ENCODE results near the gene UBALD2.

Gene UBALD2

DNA sequence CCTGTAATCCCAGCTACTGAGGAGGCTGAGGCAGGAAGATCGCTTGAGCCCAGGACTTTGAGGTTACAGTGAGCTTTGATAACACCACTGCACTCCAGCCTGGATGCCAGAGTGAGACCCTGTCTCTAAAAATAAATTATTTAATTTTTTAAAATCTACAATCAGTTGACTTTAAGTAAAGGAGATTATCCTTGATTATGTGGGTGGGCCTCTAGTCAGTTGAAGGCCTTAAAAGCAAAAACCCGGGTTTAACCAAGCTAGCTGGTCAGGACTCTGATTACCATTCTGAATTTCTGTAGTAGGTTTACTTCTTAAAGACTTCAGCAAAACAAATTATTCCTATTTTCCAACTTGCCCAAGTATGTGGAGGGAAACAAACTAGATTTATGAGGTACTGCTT lies 29.3 kb upstream of the UBALD2 start:
- TF ChIP-seq, protein P1, sequence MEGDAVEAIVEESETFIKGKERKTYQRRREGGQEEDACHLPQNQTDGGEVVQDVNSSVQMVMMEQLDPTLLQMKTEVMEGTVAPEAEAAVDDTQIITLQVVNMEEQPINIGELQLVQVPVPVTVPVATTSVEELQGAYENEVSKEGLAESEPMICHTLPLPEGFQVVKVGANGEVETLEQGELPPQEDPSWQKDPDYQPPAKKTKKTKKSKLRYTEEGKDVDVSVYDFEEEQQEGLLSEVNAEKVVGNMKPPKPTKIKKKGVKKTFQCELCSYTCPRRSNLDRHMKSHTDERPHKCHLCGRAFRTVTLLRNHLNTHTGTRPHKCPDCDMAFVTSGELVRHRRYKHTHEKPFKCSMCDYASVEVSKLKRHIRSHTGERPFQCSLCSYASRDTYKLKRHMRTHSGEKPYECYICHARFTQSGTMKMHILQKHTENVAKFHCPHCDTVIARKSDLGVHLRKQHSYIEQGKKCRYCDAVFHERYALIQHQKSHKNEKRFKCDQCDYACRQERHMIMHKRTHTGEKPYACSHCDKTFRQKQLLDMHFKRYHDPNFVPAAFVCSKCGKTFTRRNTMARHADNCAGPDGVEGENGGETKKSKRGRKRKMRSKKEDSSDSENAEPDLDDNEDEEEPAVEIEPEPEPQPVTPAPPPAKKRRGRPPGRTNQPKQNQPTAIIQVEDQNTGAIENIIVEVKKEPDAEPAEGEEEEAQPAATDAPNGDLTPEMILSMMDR (IDR thresholded peaks at IDR 0.05): no peak

DNA sequence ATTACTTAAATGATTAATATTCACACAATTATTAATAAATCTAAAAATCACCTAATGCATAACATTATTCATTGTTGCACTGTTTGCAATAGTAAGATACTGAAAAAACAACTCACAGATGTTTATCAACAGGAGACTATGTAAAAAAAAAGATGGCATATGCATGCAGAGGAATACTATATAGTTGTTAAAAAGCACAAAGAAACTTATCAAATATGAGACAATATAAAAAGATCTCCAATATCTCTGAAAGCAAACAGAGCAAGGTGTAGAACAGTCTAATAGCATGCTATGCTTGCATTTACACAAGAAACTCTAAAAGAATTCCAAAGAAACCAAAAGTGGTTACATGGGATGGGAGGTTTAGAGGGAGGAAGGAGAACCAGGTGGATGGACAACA lies 28.5 kb upstream of the UBALD2 start:
- TF ChIP-seq, protein P1 (IDR thresholded peaks at IDR 0.05): no peak

DNA sequence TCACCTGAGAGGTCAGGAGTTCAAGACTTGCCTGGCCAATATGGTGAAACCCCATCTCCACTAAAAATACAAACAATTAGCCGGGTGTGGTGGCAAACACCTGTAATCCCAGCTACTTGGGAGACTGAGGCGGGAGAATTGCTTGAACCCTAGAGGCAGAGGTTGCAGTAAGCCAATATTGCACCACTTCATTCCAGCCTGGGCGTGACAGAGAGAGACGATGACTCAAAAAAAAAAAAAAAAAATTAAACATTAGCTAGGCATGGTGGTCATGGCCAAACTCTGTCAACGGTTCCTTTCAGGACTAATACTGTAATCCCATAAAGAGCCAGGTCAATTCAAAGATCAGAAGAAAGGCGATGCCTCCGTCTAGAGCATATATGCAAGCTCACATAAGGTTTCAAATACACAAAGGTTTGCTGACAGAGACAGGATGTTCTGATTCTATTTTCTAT lies 27.3 kb upstream of the UBALD2 start:
- TF ChIP-seq, protein P1 (IDR thresholded peaks at IDR 0.05): no peak

DNA sequence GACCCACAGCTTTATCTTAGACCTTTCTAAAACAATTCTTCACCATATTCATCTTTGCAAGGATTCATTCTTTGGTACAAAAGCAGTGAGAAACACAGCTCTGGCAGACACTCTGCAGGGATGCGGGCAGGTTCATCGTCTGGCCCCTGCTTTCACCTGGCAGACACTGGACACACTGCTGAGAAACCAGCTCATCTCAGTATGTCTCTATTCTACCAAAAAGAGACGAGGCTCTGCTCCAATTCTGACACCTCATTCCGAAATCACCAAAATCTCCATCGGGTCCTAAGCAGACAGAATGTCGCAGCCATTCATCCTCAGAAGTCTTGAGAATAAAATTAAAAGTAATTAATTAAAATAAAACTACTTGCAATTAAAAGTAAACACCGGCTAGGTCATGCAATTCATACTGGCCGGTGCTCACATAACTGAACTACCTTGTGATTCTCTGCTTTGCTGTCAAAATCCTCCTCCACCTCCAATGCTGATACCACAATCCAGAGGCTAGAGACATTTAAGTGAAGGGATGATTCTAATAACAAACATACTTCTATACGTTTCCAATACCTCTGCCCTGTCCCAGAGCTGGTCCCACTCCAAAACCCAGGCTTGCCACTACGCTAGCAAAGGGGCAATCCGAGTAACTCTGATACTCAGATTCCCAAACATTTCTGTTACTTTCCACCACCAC lies 26.2 kb upstream of the UBALD2 start:
- TF ChIP-seq, protein P1 (IDR thresholded peaks at IDR 0.05): no peak

DNA sequence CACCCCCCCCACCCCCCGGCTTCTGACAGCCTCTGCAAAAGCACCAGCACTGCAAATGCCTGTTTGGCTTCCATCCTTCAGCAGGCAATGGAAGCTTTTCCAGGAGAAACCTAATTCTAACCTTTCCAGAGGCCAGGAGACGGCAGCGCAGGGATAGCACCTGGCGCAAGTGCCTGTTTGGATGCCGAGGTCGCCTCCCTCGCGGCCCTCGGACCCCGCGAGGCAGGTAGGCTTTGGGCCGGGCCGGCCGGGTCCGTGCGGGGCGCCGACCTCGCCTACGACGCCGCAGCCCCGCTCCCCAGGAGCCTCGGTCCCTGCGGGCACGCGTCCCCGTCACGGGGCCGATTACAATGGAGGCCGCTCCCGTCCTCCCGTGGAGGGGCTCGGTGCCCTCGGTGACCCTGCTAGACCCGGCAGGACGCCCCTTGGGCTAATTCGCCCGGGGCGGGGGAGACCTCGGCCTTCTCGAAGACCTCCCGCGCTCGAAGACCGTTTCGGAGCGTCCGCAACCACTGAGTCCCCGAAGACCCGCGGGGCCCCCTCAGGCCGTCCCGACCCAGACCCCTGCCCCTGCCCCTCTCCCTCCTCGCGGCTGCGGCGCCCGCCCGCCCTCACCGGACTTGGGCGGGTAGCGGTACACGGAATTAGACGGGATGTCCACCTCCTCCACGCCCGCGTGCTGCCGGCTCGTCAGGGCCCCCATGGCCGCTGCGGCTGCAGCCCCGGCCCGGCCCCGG lies 25.4 kb upstream of the UBALD2 start:
- TF ChIP-seq, protein P1 (IDR thresholded peaks at IDR 0.05): no peak

DNA sequence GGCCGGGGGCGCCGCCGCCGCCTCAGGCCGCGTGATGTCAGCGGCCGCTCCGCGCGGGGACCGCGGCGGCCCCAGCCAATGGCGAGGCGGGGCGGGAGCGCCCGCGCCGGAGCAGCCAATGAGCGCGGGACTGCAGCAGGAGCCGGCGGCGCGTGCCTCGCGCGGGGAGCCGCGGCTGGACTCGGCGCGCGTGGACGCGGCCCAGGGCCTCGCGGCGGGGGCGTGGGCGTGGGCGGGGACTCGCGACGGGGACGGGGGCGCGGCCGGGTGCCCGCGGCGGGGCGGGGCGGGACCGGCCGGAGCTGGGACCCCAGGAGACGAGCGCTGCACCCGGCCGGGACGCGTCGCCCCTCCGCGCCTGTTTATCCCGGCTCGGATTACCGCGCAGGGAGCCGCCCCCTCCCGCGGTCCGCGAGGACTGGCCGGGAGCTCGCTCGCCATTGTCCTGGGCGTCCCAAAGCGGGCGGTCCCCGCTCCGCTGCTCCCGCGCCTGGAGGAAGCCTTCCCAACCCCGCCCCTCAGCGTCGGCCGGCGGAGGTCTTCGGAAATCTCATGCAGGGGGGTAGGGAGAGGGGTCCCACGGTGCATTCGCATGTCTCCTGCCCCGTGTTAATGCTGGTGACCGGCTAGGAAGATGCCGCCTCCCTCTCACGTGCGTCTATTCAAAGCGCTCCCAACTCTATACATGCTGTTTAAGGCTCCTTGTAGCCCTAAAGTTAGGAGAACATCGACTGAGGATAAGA lies 24.5 kb upstream of the UBALD2 start, which contains the start of gene RNF157:
Gene RNF157, minus strand, starts transcription at position 33 of the 743 bp plus-strand sequence. CDS start 253 bp downstream, outside the sequence.
- TF ChIP-seq, protein P1 (IDR thresholded peaks at IDR 0.05): no peak

DNA sequence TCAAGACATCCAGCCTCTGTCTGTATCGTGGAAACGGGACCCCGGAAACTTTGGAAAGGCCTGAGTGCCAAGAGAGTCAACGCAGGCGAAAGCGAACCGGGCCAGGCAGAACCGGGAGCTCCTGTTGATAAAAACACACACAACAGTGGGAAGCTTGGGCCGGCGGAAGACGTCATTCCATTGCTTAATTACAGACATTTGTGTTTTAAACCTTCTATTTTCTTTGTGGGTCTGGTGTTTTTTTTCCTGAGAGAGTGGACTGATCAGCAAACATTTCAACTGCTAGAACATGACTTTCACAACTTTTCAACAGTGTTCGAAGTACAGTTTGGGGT lies 24.0 kb upstream of the UBALD2 start:
- TF ChIP-seq, protein P1 (IDR thresholded peaks at IDR 0.05): no peak

Measured in LNCAP (cell line).